Measurements from ENCODE around the gene PLSCR5. TPM values are rescaled to one million over a fixed set of nuclear protein-coding genes. Genes with fewer than 3 reads are reported as not detected.
A peak's percentile ranks its signal among the peaks of the same experiment; 100 is the strongest.

PLSCR5 gene
- total RNA-seq, 1 experiment from 2014 or later = not detected

GRCh38 chr3:146544929-146545528, 60.1 kb downstream of the PLSCR5 start:
- Histone ChIP-seq H3K4me3 (ENCODE audit: low read depth in 2 of 2, low read length in 2 of 2) (peak overlapping the region; percentile 82 to 83), H3K9me3 (ENCODE audit: control insufficient read depth, insufficient read depth, low read depth, low read length) (no peaks in the 10 kb centered on the region), H3K27me3 (ENCODE audit: control insufficient read depth, insufficient read depth, low read length) (no peaks in the 10 kb centered on the region), H3K36me3 (ENCODE audit: control insufficient read depth, insufficient read depth, low read length) (no peaks in the 10 kb centered on the region), H3K4me1 (ENCODE audit: control insufficient read depth, insufficient read depth, low read length) (peaks cover 16% of the 10 kb centered on the region), H3K27ac (ENCODE audit: low read length) (peak overlapping the region; percentile 93)
- intact Hi-C loops (cut with micrococcal nuclease; ENCODE audit: unreplicated experiment) (loop anchor here (2.0 kb wide), 1 partner anchor 76 kb away; the partner anchor contains the start of gene PLSCR2), in situ Hi-C loops (cut with HindIII; ENCODE audit: low pct_unique_long_range_greater_than_20kb, low sequenced_read_pairs) (no loop called here)
- ChIA-PET POLR2A (interaction anchor here (0.5 to 2.1 kb wide), 5 partner anchors 12 to 320 kb away, joined by 3 to 8 read pairs (median 3); partner anchors contain the start of gene PLSCR2), CTCF (no interaction called here)
- DNase-seq (ENCODE audit: low read depth, low spot score) (no peak), ATAC-seq (no peak)
- TF ChIP-seq, protein P1, sequence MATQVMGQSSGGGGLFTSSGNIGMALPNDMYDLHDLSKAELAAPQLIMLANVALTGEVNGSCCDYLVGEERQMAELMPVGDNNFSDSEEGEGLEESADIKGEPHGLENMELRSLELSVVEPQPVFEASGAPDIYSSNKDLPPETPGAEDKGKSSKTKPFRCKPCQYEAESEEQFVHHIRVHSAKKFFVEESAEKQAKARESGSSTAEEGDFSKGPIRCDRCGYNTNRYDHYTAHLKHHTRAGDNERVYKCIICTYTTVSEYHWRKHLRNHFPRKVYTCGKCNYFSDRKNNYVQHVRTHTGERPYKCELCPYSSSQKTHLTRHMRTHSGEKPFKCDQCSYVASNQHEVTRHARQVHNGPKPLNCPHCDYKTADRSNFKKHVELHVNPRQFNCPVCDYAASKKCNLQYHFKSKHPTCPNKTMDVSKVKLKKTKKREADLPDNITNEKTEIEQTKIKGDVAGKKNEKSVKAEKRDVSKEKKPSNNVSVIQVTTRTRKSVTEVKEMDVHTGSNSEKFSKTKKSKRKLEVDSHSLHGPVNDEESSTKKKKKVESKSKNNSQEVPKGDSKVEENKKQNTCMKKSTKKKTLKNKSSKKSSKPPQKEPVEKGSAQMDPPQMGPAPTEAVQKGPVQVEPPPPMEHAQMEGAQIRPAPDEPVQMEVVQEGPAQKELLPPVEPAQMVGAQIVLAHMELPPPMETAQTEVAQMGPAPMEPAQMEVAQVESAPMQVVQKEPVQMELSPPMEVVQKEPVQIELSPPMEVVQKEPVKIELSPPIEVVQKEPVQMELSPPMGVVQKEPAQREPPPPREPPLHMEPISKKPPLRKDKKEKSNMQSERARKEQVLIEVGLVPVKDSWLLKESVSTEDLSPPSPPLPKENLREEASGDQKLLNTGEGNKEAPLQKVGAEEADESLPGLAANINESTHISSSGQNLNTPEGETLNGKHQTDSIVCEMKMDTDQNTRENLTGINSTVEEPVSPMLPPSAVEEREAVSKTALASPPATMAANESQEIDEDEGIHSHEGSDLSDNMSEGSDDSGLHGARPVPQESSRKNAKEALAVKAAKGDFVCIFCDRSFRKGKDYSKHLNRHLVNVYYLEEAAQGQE (IDR thresholded peaks at IDR 0.05; ENCODE audit: insufficient read depth in 1 of 2, low read depth in 2 of 2, low read length in 1 of 2) = no peak
- TF ChIP-seq TCF7L2 (IDR thresholded peaks at IDR 0.05; ENCODE audit: low read depth, low read length) (no peak), POLR2AphosphoS5 (IDR thresholded peaks at IDR 0.05; ENCODE audit: low read depth, low read length) (no peak), SIN3A (IDR thresholded peaks at IDR 0.05; ENCODE audit: borderline replicate concordance, insufficient read depth, low read depth, low read length) (no peak)
- TF ChIP-seq, protein P2, sequence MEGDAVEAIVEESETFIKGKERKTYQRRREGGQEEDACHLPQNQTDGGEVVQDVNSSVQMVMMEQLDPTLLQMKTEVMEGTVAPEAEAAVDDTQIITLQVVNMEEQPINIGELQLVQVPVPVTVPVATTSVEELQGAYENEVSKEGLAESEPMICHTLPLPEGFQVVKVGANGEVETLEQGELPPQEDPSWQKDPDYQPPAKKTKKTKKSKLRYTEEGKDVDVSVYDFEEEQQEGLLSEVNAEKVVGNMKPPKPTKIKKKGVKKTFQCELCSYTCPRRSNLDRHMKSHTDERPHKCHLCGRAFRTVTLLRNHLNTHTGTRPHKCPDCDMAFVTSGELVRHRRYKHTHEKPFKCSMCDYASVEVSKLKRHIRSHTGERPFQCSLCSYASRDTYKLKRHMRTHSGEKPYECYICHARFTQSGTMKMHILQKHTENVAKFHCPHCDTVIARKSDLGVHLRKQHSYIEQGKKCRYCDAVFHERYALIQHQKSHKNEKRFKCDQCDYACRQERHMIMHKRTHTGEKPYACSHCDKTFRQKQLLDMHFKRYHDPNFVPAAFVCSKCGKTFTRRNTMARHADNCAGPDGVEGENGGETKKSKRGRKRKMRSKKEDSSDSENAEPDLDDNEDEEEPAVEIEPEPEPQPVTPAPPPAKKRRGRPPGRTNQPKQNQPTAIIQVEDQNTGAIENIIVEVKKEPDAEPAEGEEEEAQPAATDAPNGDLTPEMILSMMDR (IDR thresholded peaks at IDR 0.05) = no peak
- TSS peak; percentile 98 for BruUV-seq (replicated peaks)

DNA sequence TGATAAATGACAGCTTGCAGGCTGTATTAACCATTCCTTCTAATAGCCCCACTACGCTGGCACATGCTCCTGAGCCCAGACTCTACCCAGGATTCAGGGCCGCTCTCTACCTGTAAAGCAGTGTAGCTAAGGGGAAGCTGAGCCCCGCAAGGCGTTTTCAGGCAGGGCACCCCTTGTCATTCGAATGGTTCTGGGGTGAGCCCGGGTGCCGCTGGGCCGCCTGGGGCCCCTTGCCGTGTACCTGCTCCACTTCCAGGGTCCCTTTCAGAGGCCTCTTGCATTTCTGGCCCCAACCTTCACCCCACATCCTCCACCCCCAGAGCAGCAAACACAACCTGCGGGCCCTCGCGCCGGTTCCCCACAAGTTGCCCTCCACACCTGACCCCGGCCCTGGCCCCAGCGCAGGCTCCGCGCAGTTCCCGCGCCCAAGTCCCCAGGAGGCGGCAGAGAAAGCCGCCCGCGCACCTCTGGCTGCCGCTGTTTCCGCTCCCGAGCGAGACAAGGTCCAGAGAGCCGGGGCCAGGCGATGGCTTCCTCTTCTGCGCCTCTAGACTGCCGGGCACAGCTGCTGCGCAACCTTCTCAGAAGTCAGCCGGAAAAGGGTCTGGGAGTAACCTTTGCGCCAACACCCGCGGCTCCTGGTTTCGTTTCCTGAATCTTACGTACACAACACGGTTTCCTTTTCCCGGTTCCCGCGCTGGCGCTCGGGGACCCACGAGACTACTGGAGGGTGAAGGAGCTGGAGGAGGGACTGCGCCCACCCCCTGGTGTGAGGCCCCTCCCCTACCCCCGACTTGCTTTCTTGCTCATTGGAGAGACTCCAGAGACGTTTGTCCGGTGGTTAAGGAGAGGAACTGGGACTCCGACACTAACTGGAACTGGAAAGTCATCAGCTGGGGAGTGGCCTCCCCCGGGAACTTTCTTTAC, 60.9 kb downstream of the PLSCR5 start, which contains the start of gene PLSCR1:
Gene PLSCR1 (minus strand): TSS at position 606 of the 927 bp plus-strand sequence. CDS start 8,055 bp downstream, outside the sequence.
- in situ Hi-C loops (cut with HindIII; ENCODE audit: low pct_unique_long_range_greater_than_20kb, low sequenced_read_pairs) = no loop called here
- CTCF ChIA-PET = no interaction called here

More for the DNA sequence above, 60.9 kb downstream of the PLSCR5 start, which contains the start of gene PLSCR1:
- Histone ChIP-seq H3K4me3 (ENCODE audit: low read depth in 2 of 2, low read length in 2 of 2) (peak within 1 kb of the TSS; percentile 82 to 83), H3K36me3 (ENCODE audit: control insufficient read depth, insufficient read depth, low read length) (no peaks in the 10 kb centered on the region), H3K27me3 (ENCODE audit: control insufficient read depth, insufficient read depth, low read length) (no peaks in the 10 kb centered on the region), H3K9me3 (ENCODE audit: control insufficient read depth, insufficient read depth, low read depth, low read length) (no peaks in the 10 kb centered on the region), H3K4me1 (ENCODE audit: control insufficient read depth, insufficient read depth, low read length) (peaks cover 16% of the 10 kb centered on the region), H3K27ac (ENCODE audit: low read length) (peak within 1 kb of the TSS; percentile 93)
- ATAC-seq (peak; percentile 97), DNase-seq (ENCODE audit: low read depth, low spot score) (peak; percentile 83)
- TF ChIP-seq POLR2AphosphoS5 (IDR thresholded peaks at IDR 0.05; ENCODE audit: low read depth, low read length) = peak; percentile 69
- TF ChIP-seq, protein P1 (IDR thresholded peaks at IDR 0.05; ENCODE audit: insufficient read depth in 1 of 2, low read depth in 2 of 2, low read length in 1 of 2) = no peak
- BruUV-seq (replicated peaks) = no TSS peak
- intact Hi-C loops (cut with micrococcal nuclease; ENCODE audit: unreplicated experiment) = loop anchor here (2.0 kb wide), 1 partner anchor 75 kb away; the partner anchor contains the start of gene PLSCR2
- POLR2A ChIA-PET = interaction anchor here (0.5 to 2.1 kb wide), 6 partner anchors 11 to 320 kb away, joined by 3 to 8 read pairs (median 3); partner anchors contain the start of gene PLSCR2

All from Panc1 (cell line).